Testis (tissue), 3 donors: ENCODE measurements around the gene GRM7. TPM values are rescaled to one million over a fixed set of nuclear protein-coding genes. Genes with fewer than 3 reads are reported as not detected.
A peak's percentile ranks its signal among the peaks of the same experiment; 100 is the strongest.

ENCODE experiments used
- DNase-seq: peaks from one replicate; pipeline ENCODE4 v3.0.0-alpha.2; 2019
- H3K27ac ChIP-seq, 2 donors: fragments of 200-600 bp; sonication (generic); one replicate each; pipeline ENCODE4 v1.5.1; 2019
- H3K27me3 ChIP-seq: fragments of 200-600 bp; sonication (generic); one replicate; pipeline ENCODE4 v1.5.1; 2019
- H3K36me3 ChIP-seq: fragments of 200-600 bp; sonication (generic); one replicate; pipeline ENCODE4 v1.5.1; 2017; ENCODE audit warnings: low read depth; ENCODE audit errors: missing control alignments
- H3K4me1 ChIP-seq: fragments of 200-600 bp; sonication (generic); one replicate; pipeline ENCODE4 v1.5.1; 2019
- H3K4me3 ChIP-seq, 2 donors: fragments of 200-600 bp; sonication (generic); one replicate each; pipeline ENCODE4 v1.5.1; 2017 to 2019
- H3K9me3 ChIP-seq: fragments of 200-600 bp; sonication (generic); one replicate; pipeline ENCODE4 v1.5.1; 2017
- CTCF ChIP-seq, 3 experiments: fragments of 450-650 bp in 2 of 3; fragments of 200-600 bp in 1 of 3; sonication (generic) in 1 of 3; IDR thresholded peaks; one replicate each; pipeline ENCODE4 v1.5.1; 2016 to 2019; ENCODE audit warnings: antibody characterized with exemption in 3 of 3, mild to moderate bottlenecking in 2 of 3, moderate library complexity in 1 of 3
- POLR2A ChIP-seq: fragments of 450-650 bp; IDR thresholded peaks from one replicate; pipeline ENCODE4 v1.6.1; 2017; ENCODE audit warnings: antibody characterized with exemption, mild to moderate bottlenecking, moderate library complexity
- WGBS, 2 donors: methylation state at CpG; one replicate each; pipeline ENCODE4 v1.1.5; 2018; 5-methylcytosine and 5-hydroxymethylcytosine counted together
- intact Hi-C: fragments of 100-400 bp; cut with DNase I; formaldehyde crosslinking; loops from one replicate; pipeline ENCODE4 v1.15.1; 2023; ENCODE audit warnings: low total_unique reads
- polyA plus RNA-seq: library from polyadenylated mRNA; stranded (reverse); fragments of 350-450 nt; fragmentation: Illumina TruSeq; extraction: RNeasy Lipid Tissue Mini Kit (QIAGEN cat#74804); gene quantifications from one replicate; pipeline ENCODE4 v1.2.3, GENCODE V29; 2014; ENCODE audit warnings: low read depth, low replicate concordance; ENCODE audit not compliant: insufficient read depth
- total RNA-seq, 2 donors: library from RNA; depleted of rRNA; stranded (reverse); fragments of >200 nt; gene quantifications; one replicate each; pipeline ENCODE4 v1.2.3, GENCODE V29; 2016

Gene GRM7
- total and polyA plus RNA-seq, 3 donors from 2014 or later: 2.0 to 3.2 (median 2.7) TPM

- intact Hi-C loops: no loop called here
- H3K27ac ChIP-seq: no peak overlapping the region
- TF ChIP-seq POLR2A (no peak), CTCF (IDR thresholded peaks at IDR 0.05) (no peak)
- H3K9me3 ChIP-seq: no peaks in the 10 kb centered on the region
- peaks cover 2% of the 10 kb centered on the region for H3K4me1 ChIP-seq
- no peak for DNase-seq
- no peaks in the 10 kb centered on the region for H3K27me3 ChIP-seq
- H3K36me3 ChIP-seq: no peaks in the 10 kb centered on the region
- WGBS, 2 donors: 81 to 88% methylated on average over 1 of the region's 1 CpG
- H3K4me3 ChIP-seq: no peak overlapping the region
Observed at GRCh38 chr3:7272203-7272602, 411.3 kb downstream of the GRM7 start.

GRCh38 chr3:7275396-7275795, 414.5 kb downstream of the GRM7 start:
- Histone ChIP-seq H3K27me3 (no peaks in the 10 kb centered on the region), H3K36me3 (no peaks in the 10 kb centered on the region), H3K27ac (no peak overlapping the region), H3K9me3 (no peaks in the 10 kb centered on the region), H3K4me3 (no peak overlapping the region), H3K4me1 (peaks cover 2% of the 10 kb centered on the region)
- WGBS, 2 donors: 94 to 95% methylated on average over 2 of the region's 2 CpGs
- no peak for TF ChIP-seq CTCF (IDR thresholded peaks at IDR 0.05)
- TF ChIP-seq POLR2A: no peak
- no peak for DNase-seq
- intact Hi-C loops: no loop called here

- Histone ChIP-seq H3K4me1 (no peaks in the 10 kb centered on the region), H3K9me3 (no peaks in the 10 kb centered on the region), H3K27me3 (no peaks in the 10 kb centered on the region), H3K27ac (no peak overlapping the region), H3K4me3 (no peak overlapping the region), H3K36me3 (no peaks in the 10 kb centered on the region)
- 83 to 90% methylated on average over 4 of the region's 4 CpGs for WGBS, 2 donors
- intact Hi-C loops: no loop called here
- DNase-seq: no peak
- TF ChIP-seq CTCF (IDR thresholded peaks at IDR 0.05) (no peak), POLR2A (no peak)
Observed at GRCh38 chr3:7280318-7280717, 419.4 kb downstream of the GRM7 start.

- no peak for DNase-seq
- H3K4me3 ChIP-seq: no peak overlapping the region
- 86 to 89% methylated on average over 4 of the region's 4 CpGs for WGBS, 2 donors
- intact Hi-C loops: no loop called here
- no peaks in the 10 kb centered on the region for H3K4me1 ChIP-seq
- H3K36me3 ChIP-seq: no peaks in the 10 kb centered on the region
- no peaks in the 10 kb centered on the region for H3K27me3 ChIP-seq
- no peaks in the 10 kb centered on the region for H3K9me3 ChIP-seq
- TF ChIP-seq POLR2A: no peak
- H3K27ac ChIP-seq: no peak overlapping the region
Observed at GRCh38 chr3:7282988-7283387, 422.1 kb downstream of the GRM7 start.

GRCh38 chr3:7285505-7285904, 424.6 kb downstream of the GRM7 start:
- Histone ChIP-seq H3K27me3 (no peaks in the 10 kb centered on the region), H3K36me3 (no peaks in the 10 kb centered on the region), H3K9me3 (no peaks in the 10 kb centered on the region), H3K27ac (no peak overlapping the region), H3K4me1 (no peaks in the 10 kb centered on the region), H3K4me3 (no peak overlapping the region)
- no peak for TF ChIP-seq POLR2A
- TF ChIP-seq CTCF (IDR thresholded peaks at IDR 0.05): peak in 1 of 3 experiments; percentile 15
- DNase-seq: peak; percentile 47
- WGBS, 2 donors: 67 to 82% methylated on average over 3 of the region's 3 CpGs
- intact Hi-C loops: no loop called here
